ENCODE data around the gene NGEF. TPM values are rescaled to one million over a fixed set of nuclear protein-coding genes. Genes with fewer than 3 reads are reported as not detected.

Gene NGEF
- total and polyA plus RNA-seq, 2 experiments from 2014 or later: 2.0 to 2.9 TPM

DNA sequence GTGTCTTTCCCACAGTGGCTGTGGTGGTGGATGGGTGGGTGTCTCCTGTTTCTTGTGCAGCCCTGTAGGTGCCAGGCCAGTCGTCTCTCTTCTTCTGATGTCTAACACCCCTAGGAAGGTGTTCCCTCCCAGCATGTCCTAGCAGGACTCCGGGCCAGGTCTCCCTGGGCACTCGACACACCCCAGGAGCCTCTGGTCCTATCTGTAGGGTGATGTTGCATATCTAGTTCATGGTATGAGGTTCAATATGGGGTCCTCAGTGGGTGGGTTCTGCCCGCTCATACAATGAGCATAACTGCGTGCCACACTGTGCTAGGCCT is 14.4 kb downstream of the NGEF start:
- Histone ChIP-seq H3K9me3 (ENCODE audit: low read depth) (no peaks in the 10 kb centered on the region), H3K4me3 (no peak overlapping the region), H3K27ac (no peak overlapping the region), H3K27me3 (no peaks in the 10 kb centered on the region), H3K4me1 (ENCODE audit: low read depth) (no peaks in the 10 kb centered on the region), H3K36me3 (no peaks in the 10 kb centered on the region)
- TF ChIP-seq, protein P1, sequence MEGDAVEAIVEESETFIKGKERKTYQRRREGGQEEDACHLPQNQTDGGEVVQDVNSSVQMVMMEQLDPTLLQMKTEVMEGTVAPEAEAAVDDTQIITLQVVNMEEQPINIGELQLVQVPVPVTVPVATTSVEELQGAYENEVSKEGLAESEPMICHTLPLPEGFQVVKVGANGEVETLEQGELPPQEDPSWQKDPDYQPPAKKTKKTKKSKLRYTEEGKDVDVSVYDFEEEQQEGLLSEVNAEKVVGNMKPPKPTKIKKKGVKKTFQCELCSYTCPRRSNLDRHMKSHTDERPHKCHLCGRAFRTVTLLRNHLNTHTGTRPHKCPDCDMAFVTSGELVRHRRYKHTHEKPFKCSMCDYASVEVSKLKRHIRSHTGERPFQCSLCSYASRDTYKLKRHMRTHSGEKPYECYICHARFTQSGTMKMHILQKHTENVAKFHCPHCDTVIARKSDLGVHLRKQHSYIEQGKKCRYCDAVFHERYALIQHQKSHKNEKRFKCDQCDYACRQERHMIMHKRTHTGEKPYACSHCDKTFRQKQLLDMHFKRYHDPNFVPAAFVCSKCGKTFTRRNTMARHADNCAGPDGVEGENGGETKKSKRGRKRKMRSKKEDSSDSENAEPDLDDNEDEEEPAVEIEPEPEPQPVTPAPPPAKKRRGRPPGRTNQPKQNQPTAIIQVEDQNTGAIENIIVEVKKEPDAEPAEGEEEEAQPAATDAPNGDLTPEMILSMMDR (IDR thresholded peaks at IDR 0.05; ENCODE audit: low read depth, low read length): no peak
- DNase-seq (ENCODE audit: low read depth in 1 of 2, low spot score in 1 of 2): no peak

DNA sequence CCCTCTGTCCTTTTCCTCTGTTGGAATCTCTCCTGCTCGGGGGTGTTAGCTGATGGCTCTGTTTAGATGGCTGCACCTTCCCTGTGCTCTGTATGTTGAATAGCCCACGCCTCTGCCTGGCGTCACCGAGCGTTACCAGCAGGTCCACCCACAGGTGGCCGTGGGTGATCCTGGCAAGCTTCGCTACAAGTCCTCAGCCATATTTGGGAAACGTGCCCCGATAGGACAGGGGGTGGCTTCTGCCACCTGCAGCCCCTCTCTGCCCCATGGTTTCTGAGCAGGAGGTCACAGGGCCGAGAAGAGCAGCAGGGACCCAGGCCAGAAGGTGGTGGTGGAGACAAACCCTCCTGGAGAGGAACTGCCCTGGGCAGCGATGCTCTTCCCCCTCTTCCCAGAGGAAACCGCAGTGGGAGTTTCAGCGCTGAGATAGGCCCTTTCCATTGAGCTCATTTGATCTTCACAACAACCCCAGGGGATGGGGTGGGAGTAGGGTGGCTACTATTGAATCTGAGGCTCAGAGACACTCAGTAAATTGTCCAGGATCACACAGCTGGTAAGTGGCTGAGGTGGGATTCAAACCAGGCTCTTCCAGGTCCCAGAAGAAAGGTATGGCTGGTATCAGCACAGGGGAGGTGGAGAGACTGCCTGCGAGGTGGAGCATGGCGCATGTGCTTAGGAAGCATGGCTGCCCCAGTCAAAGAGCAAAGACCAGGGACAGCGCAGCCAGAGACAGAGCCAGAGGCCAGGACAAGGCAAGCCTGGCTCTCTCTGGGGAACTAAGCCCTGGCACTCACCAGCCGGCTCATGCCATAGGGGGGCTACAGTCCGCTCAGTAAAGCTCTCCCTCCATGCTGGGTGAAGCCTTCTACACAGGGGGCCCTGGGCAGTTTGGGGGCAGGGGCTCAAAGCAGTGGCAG is 15.0 kb downstream of the NGEF start:
- no peaks in the 10 kb centered on the region for H3K36me3 ChIP-seq
- TF ChIP-seq, protein P1 (IDR thresholded peaks at IDR 0.05; ENCODE audit: low read depth, low read length): no peak
- no peaks in the 10 kb centered on the region for H3K4me1 ChIP-seq (ENCODE audit: low read depth)
- H3K27ac ChIP-seq: no peak overlapping the region
- no peaks in the 10 kb centered on the region for H3K9me3 ChIP-seq (ENCODE audit: low read depth)
- no peak overlapping the region for H3K4me3 ChIP-seq
- no peak for DNase-seq (ENCODE audit: low read depth in 1 of 2, low spot score in 1 of 2)
- H3K27me3 ChIP-seq: no peaks in the 10 kb centered on the region

DNA sequence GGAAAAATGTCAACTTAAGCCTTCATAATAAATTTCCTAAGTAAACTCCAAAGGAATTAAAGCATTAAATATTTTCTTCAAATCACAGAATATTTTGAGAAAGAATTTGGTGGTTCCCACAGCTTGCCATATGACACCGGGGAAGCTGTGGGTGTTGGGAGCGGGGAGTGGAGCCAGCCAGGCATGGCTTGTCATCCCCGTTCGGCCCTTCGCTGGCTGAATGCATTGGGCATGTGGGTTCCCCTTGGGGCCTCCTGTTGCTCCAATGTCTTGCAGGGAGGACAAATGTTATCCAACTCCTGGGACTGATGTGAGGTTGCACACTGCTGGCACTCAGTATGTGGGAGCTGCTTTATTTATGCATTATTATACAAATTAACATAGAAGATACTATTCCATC is 18.6 kb downstream of the NGEF start:
- no peaks in the 10 kb centered on the region for H3K4me1 ChIP-seq (ENCODE audit: low read depth)
- H3K4me3 ChIP-seq: no peak overlapping the region
- H3K36me3 ChIP-seq: no peaks in the 10 kb centered on the region
- no peak for DNase-seq (ENCODE audit: low read depth in 1 of 2, low spot score in 1 of 2)
- TF ChIP-seq, protein P1 (IDR thresholded peaks at IDR 0.05; ENCODE audit: low read depth, low read length): no peak
- no peaks in the 10 kb centered on the region for H3K27me3 ChIP-seq
- H3K9me3 ChIP-seq (ENCODE audit: low read depth): no peaks in the 10 kb centered on the region
- no peak overlapping the region for H3K27ac ChIP-seq

DNA sequence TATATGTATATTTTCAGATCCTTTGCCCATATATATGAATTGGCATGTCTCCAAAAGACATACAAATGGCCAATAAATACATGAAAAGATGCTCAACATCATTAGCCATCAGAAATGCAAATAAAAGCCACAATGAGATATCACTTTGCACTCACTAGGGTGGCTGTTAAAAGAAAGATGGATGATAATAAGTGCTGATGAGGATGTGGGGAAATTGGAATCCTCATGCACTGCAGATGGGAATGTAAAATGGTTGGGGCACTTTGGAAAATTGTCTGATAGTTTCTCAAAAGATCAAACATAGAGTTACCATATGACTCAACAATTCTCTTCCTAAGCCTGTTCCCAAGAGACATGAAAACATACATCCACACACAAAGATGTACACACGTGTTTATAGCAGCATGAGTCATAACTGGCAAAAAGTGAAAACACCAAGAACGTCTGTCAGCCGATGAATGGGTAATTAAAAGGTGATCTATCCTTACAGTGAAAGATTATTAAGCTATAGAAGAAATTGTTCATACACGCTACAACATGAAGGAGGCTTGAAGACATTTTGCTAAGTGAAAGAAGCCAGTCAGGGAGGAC is 19.7 kb downstream of the NGEF start:
- H3K4me3 ChIP-seq: no peak overlapping the region
- H3K36me3 ChIP-seq: no peaks in the 10 kb centered on the region
- DNase-seq (ENCODE audit: low read depth in 1 of 2, low spot score in 1 of 2): no peak
- H3K27ac ChIP-seq: no peak overlapping the region
- H3K9me3 ChIP-seq (ENCODE audit: low read depth): no peaks in the 10 kb centered on the region
- no peaks in the 10 kb centered on the region for H3K4me1 ChIP-seq (ENCODE audit: low read depth)
- TF ChIP-seq, protein P1 (IDR thresholded peaks at IDR 0.05; ENCODE audit: low read depth, low read length): no peak
- H3K27me3 ChIP-seq: no peaks in the 10 kb centered on the region

DNA sequence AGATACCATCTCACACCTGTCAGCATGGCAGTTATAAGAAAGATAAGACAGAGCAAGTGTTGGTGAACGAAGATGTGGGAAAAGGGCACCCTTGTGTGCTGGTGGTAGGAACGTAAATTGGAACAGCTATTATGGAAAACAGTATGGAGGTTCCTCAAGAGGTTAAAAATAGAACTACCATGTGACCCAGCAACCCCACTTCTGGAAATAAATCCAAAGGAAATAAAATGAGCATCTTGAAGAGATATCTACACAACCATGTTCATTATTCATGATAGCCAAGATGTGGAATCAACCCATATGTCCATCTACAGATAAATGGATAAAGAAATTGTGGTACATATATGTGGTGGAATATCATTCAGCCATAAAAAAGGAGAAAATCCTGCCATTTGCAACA is 26.9 kb downstream of the NGEF start:
- Histone ChIP-seq H3K36me3 (no peaks in the 10 kb centered on the region), H3K27ac (no peak overlapping the region), H3K9me3 (ENCODE audit: low read depth) (no peaks in the 10 kb centered on the region), H3K27me3 (no peaks in the 10 kb centered on the region), H3K4me3 (no peak overlapping the region), H3K4me1 (ENCODE audit: low read depth) (no peaks in the 10 kb centered on the region)
- DNase-seq (ENCODE audit: low read depth in 1 of 2, low spot score in 1 of 2): no peak
- TF ChIP-seq, protein P1 (IDR thresholded peaks at IDR 0.05; ENCODE audit: low read depth, low read length): no peak
